HL-60/S4 treated with phorbol 12-myristate 13-acetate at 8.2 ng/mL for 4 days and 3 days (cell line): ENCODE data around the gene NUMB.

Experiments
- in situ Hi-C: fragments of 300-500 bp; cut with MboI; formaldehyde crosslinking; loops from 2 replicates; pipeline ENCODE4 v1.15.0; 2022; ENCODE audit warnings: low sequenced_read_pairs

Gene NUMB

GRCh38 chr14:73235531-73236155 lies 222.7 kb downstream of the NUMB start:
- in situ Hi-C loops = no loop called here

DNA sequence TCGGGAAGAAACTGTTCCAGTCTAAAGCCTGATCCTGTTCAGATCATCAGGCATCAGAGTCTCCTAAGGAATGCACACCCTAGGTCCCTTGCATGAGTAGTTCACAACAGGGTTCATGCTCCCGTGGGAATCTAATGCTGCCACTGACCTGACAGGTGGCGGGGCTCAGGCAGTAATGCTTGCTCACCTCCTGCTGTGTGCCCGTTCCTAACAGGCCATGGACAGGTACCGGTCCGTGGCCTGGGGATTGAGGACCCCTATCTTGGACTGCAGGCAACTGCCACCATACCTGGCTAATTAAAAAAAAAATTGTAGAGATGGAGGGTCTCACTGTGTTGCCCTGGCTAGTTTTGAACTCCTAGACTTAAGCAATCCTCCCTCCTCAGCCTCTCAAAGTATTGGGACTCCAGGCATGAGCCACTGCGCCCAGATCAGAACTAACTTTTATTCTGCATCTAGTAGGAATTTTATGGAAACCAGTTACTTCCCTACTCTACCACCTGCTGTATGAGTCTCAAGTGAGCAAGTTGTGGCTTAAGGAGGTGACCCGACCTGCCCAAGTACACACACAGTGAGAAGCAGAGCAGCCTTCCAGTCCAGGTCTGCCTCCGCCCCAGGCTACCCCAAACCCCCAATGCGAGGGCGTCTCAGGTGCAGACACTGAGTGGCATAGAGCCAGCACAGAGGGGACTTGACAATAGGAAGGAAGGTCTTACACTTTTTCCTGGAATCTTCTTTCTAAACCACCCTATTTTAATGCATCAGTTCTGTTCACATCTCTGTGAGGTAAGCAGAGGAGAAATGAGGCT lies 223.6 kb downstream of the NUMB start:
- in situ Hi-C loops = no loop called here

DNA sequence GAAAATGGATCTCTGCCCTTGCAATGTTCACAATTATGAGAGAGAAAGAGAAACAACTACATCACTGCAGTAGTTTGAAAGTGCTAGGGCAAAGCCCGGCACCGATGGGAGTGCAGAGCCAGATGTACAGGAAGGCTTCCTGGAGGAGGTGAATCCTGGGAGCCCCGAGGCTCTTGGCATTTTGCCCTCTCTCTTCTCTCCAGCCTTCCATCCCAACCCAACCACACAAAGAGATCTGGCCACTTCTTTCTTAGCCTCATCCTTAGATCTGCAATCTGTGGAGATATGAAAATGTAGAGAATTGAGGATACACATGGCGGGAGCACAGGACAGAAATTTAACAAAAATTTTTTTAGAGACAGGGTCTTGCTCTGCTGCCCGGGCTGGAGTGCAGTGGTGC lies 224.3 kb downstream of the NUMB start:
- in situ Hi-C loops = no loop called here

DNA sequence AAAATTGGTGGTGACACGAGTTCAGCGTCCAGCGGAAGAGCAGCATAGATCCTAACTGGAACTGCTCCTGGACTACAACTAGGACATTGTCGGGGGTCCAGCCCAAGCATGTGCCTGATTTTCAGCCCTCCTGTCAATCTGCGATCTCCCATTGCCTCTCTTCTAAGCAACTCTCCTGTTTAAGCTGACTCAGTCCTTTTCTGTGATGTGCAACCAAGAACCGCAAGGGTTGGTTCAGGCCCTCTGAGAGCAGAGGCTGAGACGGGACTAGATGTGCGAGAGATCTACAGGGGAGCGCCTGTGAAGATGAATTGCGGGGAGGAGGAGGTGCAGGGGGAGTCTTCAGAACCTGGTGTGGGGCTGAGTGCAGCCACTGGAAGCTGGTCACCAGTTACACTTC lies 224.8 kb downstream of the NUMB start:
- in situ Hi-C loops = no loop called here

DNA sequence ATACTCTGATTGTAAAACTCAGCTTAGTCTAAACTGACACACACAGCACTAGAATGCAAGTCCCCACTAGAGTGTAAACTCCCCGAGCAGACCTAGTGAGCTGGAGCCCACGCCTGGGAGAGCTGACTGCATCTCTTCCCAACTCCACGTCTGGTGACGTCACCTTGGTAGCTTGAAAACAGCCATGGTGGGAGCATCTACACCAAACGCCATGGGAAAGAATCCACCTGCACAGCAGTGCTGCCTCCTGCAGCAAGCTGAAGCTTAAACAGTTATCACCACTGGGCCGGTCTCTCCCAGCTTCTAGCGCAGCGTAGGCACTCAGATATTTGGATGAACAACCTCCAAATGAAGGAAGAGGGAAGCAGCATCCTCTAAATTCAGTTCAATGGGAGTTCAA lies 225.4 kb downstream of the NUMB start:
- in situ Hi-C loops = no loop called here

- in situ Hi-C loops = no loop called here
Observed at GRCh38 chr14:73231981-73232851, 226.1 kb downstream of the NUMB start.

- in situ Hi-C loops = no loop called here
Observed at GRCh38 chr14:73230051-73230450, 228.3 kb downstream of the NUMB start.

DNA sequence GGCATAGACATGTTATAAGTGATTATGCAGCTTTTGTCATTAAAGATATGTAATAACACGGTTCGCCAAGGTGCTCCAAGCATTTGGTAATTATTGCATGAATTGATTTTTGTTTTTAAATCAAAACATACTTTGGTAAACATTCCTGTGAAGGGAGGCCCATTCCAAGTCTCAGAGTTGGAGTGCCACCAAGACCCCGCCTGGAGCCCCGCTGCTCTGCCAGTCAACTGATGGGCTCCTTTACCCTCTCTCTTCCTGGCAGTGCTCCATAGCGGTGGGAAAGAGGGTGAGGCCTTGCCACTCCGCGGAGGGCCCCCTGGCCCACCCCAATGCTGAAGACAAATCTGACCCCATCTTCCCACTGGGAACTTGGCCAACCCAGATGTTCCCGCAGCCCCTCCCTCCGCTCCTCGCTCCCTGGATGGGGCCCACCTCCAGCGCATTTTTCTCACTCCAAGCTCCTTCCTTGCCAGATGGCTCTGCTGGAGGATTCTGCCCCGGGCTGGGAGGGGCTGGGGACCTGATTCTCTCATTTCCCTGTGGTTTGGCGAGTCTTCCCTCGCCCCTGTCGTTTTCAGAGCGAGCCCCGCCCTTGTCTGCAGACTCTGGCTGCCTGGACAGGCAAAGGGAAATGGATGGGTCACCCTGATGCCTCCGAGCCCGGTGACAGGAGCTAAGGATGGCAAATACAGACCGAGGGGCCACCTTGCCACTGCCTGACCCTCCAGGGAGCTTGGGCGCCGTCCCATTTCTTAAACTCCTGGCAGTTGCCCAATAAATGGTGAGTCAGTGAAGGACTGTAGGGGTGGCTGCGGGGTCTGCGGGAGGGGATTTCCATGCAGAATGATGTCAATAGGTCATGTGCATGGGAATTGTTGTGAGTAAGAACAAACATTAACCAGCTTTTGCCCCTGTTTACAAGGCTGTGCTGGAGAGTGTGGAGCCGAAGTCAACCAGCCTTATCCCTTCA lies 230.2 kb downstream of the NUMB start:
- in situ Hi-C loops = no loop called here

DNA sequence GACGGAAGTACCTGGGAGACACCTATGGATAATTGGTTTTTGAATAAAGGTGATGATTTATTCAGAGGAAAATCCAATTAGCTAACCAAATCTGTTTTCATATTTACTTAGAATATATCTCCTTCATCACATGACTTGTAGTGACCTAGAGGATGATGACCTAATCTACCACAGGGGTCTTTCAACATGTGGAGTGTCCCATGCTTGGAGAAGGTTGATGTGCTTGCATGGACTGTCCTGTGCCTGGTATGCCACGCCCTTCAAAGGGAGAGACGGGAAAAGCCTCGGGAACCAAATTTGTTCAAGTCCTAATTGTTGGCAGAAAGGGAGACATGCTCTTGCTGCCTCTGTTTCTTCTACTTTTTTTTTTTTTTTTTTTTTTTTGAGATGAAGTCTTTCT lies 232.8 kb downstream of the NUMB start:
- in situ Hi-C loops = no loop called here
